Activated CD4-positive, alpha-beta T cell treated with anti-CD3 and anti-CD28 coated beads, Interleukin-2, Interleukin-6, amounts not matched to agents 100 ng/mL and 50 ng/mL, durations not matched to agents 16 hours and 8 hours (primary cell): ENCODE results near the gene RAD23A.
A peak's percentile ranks its signal among the peaks of the same experiment; 100 is the strongest.

Experiments used
- DNase-seq: peaks from one replicate; pipeline ENCODE4 v3.0.0-alpha.2; 2020

RAD23A gene

GRCh38 chr19:12985049-12985776 is 39.6 kb downstream of the RAD23A start:
- no peak for DNase-seq

GRCh38 chr19:12986726-12987125 is 41.1 kb downstream of the RAD23A start:
- DNase-seq = no peak

- DNase-seq = no peak
These were observed 41.5 kb downstream of the RAD23A start for GRCh38 chr19:12987190-12987589.

GRCh38 chr19:12987781-12988180 is 42.1 kb downstream of the RAD23A start:
- no peak for DNase-seq

GRCh38 chr19:12990431-12990830 is 44.8 kb downstream of the RAD23A start:
- no peak for DNase-seq

- DNase-seq = no peak
These were observed 45.2 kb downstream of the RAD23A start for GRCh38 chr19:12990853-12991252.

- no peak for DNase-seq
These were observed 45.6 kb downstream of the RAD23A start for GRCh38 chr19:12991296-12991695.

- DNase-seq = no peak
These were observed 47.1 kb downstream of the RAD23A start for GRCh38 chr19:12992729-12993128.

GRCh38 chr19:12993562-12993961 is 47.9 kb downstream of the RAD23A start:
- DNase-seq = no peak

GRCh38 chr19:12994701-12995595 is 49.3 kb downstream of the RAD23A start, which contains the start of gene NFIX:
Gene NFIX (plus strand): TSS chr19:12995475. CDS start chr19:12995838, 363 bp downstream.
- DNase-seq = peak; percentile 42

- no peak for DNase-seq
These were observed 50.1 kb downstream of the RAD23A start for GRCh38 chr19:12995596-12996405.

- DNase-seq = no peak
These were observed 50.9 kb downstream of the RAD23A start for GRCh38 chr19:12996406-12997094.

- DNase-seq = no peak
These were observed 51.7 kb downstream of the RAD23A start for GRCh38 chr19:12997179-12997966.

GRCh38 chr19:12997967-12998940 is 52.6 kb downstream of the RAD23A start:
- no peak for DNase-seq

- no peak for DNase-seq
These were observed 55.5 kb downstream of the RAD23A start for GRCh38 chr19:13001166-13001501.

- DNase-seq = no peak
These were observed 56.0 kb downstream of the RAD23A start for GRCh38 chr19:13001502-13002165.

GRCh38 chr19:13002166-13002898 is 56.7 kb downstream of the RAD23A start:
- no peak for DNase-seq

GRCh38 chr19:13003081-13003480 is 57.4 kb downstream of the RAD23A start:
- no peak for DNase-seq
